ENCODE measurements around the gene OR11L1.

OR11L1 gene

GRCh38 chr1:247845011-247845692 is 3.5 kb upstream of the OR11L1 start:
- Mint-ChIP-seq H3K9me3 (peaks cover 3 to 10% of the 10 kb centered on the region in 2 donors), H3K36me3 (ENCODE audit: insufficient read depth) (no peaks in the 10 kb centered on the region), H3K27me3 (no peaks in the 10 kb centered on the region), H3K4me1 (ENCODE audit: low read depth in 2 of 2) (no peaks in the 10 kb centered on the region), H3K27ac (no peak overlapping the region), H3K4me3 (no peak overlapping the region)
- no peak for DNase-seq
- ATAC-seq (replicated peaks): no peak

GRCh38 chr1:247843411-247843810 is 1.7 kb upstream of the OR11L1 start:
- H3K4me1 Mint-ChIP-seq (ENCODE audit: low read depth in 2 of 2): no peaks in the 10 kb centered on the region
- H3K27me3 Mint-ChIP-seq: no peaks in the 10 kb centered on the region
- no peak overlapping the region for H3K27ac Mint-ChIP-seq
- H3K4me3 Mint-ChIP-seq: no peak overlapping the region
- H3K36me3 Mint-ChIP-seq (ENCODE audit: insufficient read depth): no peaks in the 10 kb centered on the region
- DNase-seq (no peak), ATAC-seq (replicated peaks) (no peak)
- peaks cover 3 to 10% of the 10 kb centered on the region in 2 donors for H3K9me3 Mint-ChIP-seq

DNA sequence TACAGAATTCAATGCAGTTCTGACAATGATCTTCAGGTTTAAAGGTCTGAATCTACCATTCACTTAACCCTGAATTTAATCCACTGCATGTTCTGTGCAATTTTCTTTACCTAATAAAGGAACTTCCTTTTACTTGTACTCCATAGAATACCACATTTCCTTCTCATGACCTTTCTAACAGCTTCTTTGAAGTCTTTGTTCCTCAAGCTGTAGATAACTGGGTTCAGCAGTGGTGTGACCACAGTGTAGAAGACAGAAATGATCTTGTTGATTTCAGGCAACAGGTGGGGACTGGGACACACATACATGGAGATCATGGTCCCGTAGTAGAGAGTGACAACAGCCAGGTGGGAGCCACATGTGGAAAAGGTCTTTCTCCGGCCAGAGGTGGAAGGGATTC is 878 bp downstream of the OR11L1 start:
- peaks cover 5 to 10% of the 10 kb centered on the region in 2 donors for H3K9me3 Mint-ChIP-seq
- no peak for ATAC-seq (replicated peaks)
- no peaks in the 10 kb centered on the region for H3K27me3 Mint-ChIP-seq
- no peak overlapping the region for H3K27ac Mint-ChIP-seq
- H3K4me3 Mint-ChIP-seq: no peak overlapping the region
- H3K4me1 Mint-ChIP-seq (ENCODE audit: low read depth in 2 of 2): no peaks in the 10 kb centered on the region
- H3K36me3 Mint-ChIP-seq (ENCODE audit: insufficient read depth): no peaks in the 10 kb centered on the region
- DNase-seq: no peak

GRCh38 chr1:247833601-247834000 is 8.1 kb downstream of the OR11L1 start:
- H3K36me3 Mint-ChIP-seq (ENCODE audit: insufficient read depth): no peaks in the 10 kb centered on the region
- ATAC-seq (replicated peaks): no peak
- no peak for DNase-seq
- no peaks in the 10 kb centered on the region for H3K4me1 Mint-ChIP-seq (ENCODE audit: low read depth in 2 of 2)
- no peak overlapping the region for H3K27ac Mint-ChIP-seq
- H3K9me3 Mint-ChIP-seq: peaks cover 0 to 2% of the 10 kb centered on the region in 2 donors
- no peak overlapping the region for H3K4me3 Mint-ChIP-seq
- no peaks in the 10 kb centered on the region for H3K27me3 Mint-ChIP-seq

DNA sequence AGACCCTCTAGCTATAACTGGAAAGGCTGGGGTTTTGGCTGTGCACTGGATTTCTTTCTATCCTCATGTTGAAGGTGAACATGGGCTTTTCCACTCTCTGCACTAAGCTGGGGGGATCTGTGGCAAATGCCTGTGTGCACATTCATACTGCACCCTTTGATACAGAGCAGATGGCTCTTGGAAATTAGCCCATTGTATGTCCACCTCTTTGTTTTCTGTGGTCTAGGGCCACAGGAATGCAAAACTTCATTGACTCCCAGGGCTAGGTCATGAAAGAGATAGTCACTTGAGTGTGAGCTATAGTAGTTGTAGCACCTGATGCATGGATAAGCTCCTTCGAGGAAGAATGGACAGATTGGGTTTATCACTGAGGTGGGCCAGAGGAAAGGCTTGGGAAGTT is 12.0 kb downstream of the OR11L1 start:
- Mint-ChIP-seq H3K27ac (no peak overlapping the region), H3K36me3 (ENCODE audit: insufficient read depth) (no peaks in the 10 kb centered on the region), H3K4me3 (no peak overlapping the region), H3K4me1 (ENCODE audit: low read depth in 2 of 2) (no peaks in the 10 kb centered on the region), H3K9me3 (peaks cover 0 to 2% of the 10 kb centered on the region in 2 donors), H3K27me3 (no peaks in the 10 kb centered on the region)
- DNase-seq (no peak), ATAC-seq (replicated peaks) (no peak)

DNA sequence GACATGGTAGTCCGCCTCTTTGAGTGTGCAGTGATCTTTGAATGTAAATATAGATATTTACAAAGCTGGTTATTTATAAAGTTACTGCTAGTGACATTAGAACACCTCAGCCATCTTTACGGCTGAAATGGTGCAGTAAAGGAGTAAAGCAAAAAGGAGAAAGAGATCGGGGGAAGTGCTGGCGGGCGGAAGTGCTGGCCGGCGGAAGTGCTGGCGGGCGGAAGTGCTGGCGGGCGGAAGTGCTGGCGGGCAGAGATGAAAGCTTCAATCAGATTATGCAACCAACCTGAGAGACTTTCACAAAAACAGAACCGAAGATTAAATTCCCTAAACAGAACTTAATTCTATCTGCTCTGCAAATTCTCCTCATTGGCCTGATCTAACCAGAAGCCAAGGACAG is 16.3 kb downstream of the OR11L1 start:
- no peaks in the 10 kb centered on the region for H3K4me1 Mint-ChIP-seq (ENCODE audit: low read depth in 2 of 2)
- H3K9me3 Mint-ChIP-seq: peaks cover 0 to 2% of the 10 kb centered on the region in 2 donors
- H3K36me3 Mint-ChIP-seq (ENCODE audit: insufficient read depth): no peaks in the 10 kb centered on the region
- DNase-seq (no peak), ATAC-seq (replicated peaks) (no peak)
- no peak overlapping the region for H3K4me3 Mint-ChIP-seq
- H3K27ac Mint-ChIP-seq: no peak overlapping the region
- H3K27me3 Mint-ChIP-seq: no peaks in the 10 kb centered on the region

DNA sequence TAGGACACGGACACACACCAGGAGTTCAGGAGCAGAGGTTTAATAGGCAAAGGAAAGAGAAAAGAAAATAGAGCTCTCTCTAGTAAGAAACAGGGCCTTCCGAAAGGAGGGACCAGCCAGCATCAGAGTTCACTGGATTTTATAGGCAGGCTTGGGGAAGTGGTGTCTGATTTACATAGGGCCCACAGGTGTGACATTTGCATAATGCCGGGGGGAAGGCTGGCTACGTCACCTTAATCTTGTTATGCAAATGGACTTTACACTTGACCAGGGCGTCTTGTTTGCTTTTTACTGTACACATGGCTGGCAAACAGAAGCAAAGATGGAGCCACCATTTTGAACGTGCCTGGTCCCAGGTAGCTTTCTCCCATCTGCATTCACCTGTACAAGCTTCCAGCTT is 17.7 kb downstream of the OR11L1 start, which contains the start of gene OR14A16:
Gene OR14A16 (minus strand): TSS at position 97 of the 400 bp plus-strand sequence. CDS start 8,390 bp downstream, outside the sequence.
- Mint-ChIP-seq H3K4me3 (no peak within 1 kb of the TSS), H3K36me3 (ENCODE audit: insufficient read depth) (no peaks in the 10 kb centered on the region), H3K9me3 (peaks cover 0 to 2% of the 10 kb centered on the region in 2 donors), H3K27me3 (no peaks in the 10 kb centered on the region), H3K27ac (no peak within 1 kb of the TSS), H3K4me1 (ENCODE audit: low read depth in 2 of 2) (no peaks in the 10 kb centered on the region)
- ATAC-seq (replicated peaks) (no peak), DNase-seq (no peak)

DNA sequence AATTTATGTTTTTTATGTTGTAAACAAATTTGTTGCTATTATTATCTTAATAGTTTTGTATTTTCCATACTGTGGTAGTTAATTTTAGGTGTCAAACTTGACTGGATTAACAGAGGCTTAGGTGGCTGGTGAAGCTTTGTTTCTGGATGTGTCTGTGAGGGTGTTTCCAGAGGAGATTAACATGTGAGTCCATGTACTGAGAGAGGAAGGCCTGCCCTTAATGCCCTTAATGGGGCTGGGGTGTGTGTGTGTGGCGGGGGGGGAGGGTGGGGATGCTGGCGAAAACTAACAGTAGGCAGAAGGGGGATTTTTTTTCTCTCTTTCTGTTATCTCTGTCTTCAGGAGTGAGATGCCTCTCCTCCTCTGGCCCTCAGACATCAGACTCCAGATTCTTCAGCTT is 19.6 kb downstream of the OR11L1 start:
- no peaks in the 10 kb centered on the region for H3K4me1 Mint-ChIP-seq (ENCODE audit: low read depth in 2 of 2)
- H3K9me3 Mint-ChIP-seq: no peaks in the 10 kb centered on the region
- DNase-seq (no peak), ATAC-seq (replicated peaks) (no peak)
- no peaks in the 10 kb centered on the region for H3K36me3 Mint-ChIP-seq (ENCODE audit: insufficient read depth)
- H3K27me3 Mint-ChIP-seq: no peaks in the 10 kb centered on the region
- no peak overlapping the region for H3K4me3 Mint-ChIP-seq
- H3K27ac Mint-ChIP-seq: no peak overlapping the region

- no peaks in the 10 kb centered on the region for H3K4me1 Mint-ChIP-seq (ENCODE audit: low read depth in 2 of 2)
- H3K36me3 Mint-ChIP-seq (ENCODE audit: insufficient read depth): no peaks in the 10 kb centered on the region
- H3K27me3 Mint-ChIP-seq: no peaks in the 10 kb centered on the region
- peaks cover 3 to 6% of the 10 kb centered on the region in 2 donors for H3K9me3 Mint-ChIP-seq
- ATAC-seq (replicated peaks) (no peak), DNase-seq (no peak)
- no peak overlapping the region for H3K4me3 Mint-ChIP-seq
- H3K27ac Mint-ChIP-seq: no peak overlapping the region
Observed at GRCh38 chr1:247812637-247813036, 29.1 kb downstream of the OR11L1 start.

- ATAC-seq (replicated peaks): no peak
- Mint-ChIP-seq H3K36me3 (ENCODE audit: insufficient read depth) (no peaks in the 10 kb centered on the region), H3K9me3 (peaks cover 0 to 4% of the 10 kb centered on the region in 2 donors), H3K27me3 (no peaks in the 10 kb centered on the region), H3K4me1 (ENCODE audit: low read depth in 2 of 2) (no peaks in the 10 kb centered on the region), H3K27ac (no peak overlapping the region), H3K4me3 (no peak overlapping the region)
- no peak for DNase-seq
Observed at GRCh38 chr1:247797518-247797917, 44.2 kb downstream of the OR11L1 start.
